Neural progenitor cell (in vitro differentiated cells): ENCODE data around the gene SSR2.

Source experiments
- CTCF ChIP-seq: fragments of 200-600 bp; sonication (generic); IDR thresholded peaks from 2 replicates; pipeline ENCODE4 v1.5.1; 2017; ENCODE audit warnings: antibody characterized with exemption, mild to moderate bottlenecking
- EZH2 ChIP-seq: fragments of 200-600 bp; sonication (generic); IDR thresholded peaks from 2 replicates; pipeline ENCODE4 v1.6.1; 2017; ENCODE audit warnings: antibody characterized with exemption, mild to moderate bottlenecking, moderate library complexity

- no peak for TF ChIP-seq CTCF
- no peak for TF ChIP-seq EZH2
Observed at GRCh38 chr1:156024801-156025200, 4.0 kb upstream of the SSR2 start.
